ENCODE results near the gene RFX1.

DNA sequence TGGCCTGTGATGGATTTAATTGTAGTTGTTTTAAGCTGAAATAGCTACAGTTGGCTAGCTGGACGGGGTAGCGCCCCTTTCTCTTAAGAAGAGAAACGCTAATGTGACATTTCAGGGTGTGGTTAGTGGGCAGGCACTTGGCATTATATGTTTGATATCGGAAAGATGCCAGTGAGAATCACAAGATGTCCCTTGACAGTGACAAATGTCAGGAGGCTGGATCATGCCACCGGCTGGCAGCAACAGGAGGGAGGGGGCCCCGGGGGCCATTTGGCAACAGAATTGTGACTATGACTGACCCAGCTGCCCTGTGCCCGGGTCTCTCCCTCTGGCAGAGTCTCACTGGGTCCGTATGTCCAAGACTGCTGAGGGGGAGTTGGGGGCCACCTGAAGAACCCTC is 49.1 kb downstream of the RFX1 start:
- TF ChIP-seq, protein P1, sequence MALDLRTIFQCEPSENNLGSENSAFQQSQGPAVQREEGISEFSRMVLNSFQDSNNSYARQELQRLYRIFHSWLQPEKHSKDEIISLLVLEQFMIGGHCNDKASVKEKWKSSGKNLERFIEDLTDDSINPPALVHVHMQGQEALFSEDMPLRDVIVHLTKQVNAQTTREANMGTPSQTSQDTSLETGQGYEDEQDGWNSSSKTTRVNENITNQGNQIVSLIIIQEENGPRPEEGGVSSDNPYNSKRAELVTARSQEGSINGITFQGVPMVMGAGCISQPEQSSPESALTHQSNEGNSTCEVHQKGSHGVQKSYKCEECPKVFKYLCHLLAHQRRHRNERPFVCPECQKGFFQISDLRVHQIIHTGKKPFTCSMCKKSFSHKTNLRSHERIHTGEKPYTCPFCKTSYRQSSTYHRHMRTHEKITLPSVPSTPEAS (tag by site-specific recombination; IDR thresholded peaks at IDR 0.05): no peak
- TF ChIP-seq, protein P2, sequence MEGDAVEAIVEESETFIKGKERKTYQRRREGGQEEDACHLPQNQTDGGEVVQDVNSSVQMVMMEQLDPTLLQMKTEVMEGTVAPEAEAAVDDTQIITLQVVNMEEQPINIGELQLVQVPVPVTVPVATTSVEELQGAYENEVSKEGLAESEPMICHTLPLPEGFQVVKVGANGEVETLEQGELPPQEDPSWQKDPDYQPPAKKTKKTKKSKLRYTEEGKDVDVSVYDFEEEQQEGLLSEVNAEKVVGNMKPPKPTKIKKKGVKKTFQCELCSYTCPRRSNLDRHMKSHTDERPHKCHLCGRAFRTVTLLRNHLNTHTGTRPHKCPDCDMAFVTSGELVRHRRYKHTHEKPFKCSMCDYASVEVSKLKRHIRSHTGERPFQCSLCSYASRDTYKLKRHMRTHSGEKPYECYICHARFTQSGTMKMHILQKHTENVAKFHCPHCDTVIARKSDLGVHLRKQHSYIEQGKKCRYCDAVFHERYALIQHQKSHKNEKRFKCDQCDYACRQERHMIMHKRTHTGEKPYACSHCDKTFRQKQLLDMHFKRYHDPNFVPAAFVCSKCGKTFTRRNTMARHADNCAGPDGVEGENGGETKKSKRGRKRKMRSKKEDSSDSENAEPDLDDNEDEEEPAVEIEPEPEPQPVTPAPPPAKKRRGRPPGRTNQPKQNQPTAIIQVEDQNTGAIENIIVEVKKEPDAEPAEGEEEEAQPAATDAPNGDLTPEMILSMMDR (tag by site-specific recombination; IDR thresholded peaks at IDR 0.05): no peak
- no peak for TF ChIP-seq ZNF121 (tag by site-specific recombination; IDR thresholded peaks at IDR 0.05)
